PC-3 (cell line): ENCODE measurements around the gene FLVCR1.

Experiments
- EZH2 ChIP-seq: fragments of 300-600 bp; sonication (generic); IDR thresholded peaks from one replicate; pipeline ENCODE4 v1.6.1; 2017; ENCODE audit warnings: antibody characterized with exemption, mild to moderate bottlenecking, low read length; ENCODE audit not compliant: unreplicated experiment
- EZH2phosphoT487 ChIP-seq: fragments of 300-600 bp; sonication (generic); IDR thresholded peaks from 2 replicates; pipeline ENCODE4 v1.6.1; 2018; ENCODE audit warnings: mild to moderate bottlenecking, antibody characterized with exemption, low read length, borderline replicate concordance
- TF ChIP-seq, protein P1 (sequence below): fragments of 300-600 bp; sonication (generic); conservative IDR thresholded peaks from 2 replicates; pipeline ENCODE4 v1.5.1; 2017; ENCODE audit warnings: antibody characterized with exemption, low read depth, mild to moderate bottlenecking, low read length

DNA sequence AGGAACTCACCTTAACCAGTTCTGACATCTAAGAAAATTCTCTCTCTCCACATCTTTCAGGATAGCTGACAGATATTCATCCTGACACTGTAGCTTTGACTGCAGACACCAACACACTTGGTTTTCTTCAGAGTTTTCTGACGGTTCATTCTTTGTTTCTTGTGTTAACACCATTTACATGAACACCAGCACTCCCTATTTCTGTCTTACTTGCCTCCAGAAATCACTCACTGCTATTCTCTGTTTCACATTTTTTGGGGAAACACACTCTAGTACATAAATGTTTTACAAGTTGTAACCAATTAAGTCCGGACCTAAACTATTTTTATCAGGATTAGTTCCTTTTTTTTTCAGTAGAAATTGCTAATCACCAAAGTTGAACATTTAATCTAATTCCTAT, 15.4 kb downstream of the FLVCR1 start:
- TF ChIP-seq, protein P1, sequence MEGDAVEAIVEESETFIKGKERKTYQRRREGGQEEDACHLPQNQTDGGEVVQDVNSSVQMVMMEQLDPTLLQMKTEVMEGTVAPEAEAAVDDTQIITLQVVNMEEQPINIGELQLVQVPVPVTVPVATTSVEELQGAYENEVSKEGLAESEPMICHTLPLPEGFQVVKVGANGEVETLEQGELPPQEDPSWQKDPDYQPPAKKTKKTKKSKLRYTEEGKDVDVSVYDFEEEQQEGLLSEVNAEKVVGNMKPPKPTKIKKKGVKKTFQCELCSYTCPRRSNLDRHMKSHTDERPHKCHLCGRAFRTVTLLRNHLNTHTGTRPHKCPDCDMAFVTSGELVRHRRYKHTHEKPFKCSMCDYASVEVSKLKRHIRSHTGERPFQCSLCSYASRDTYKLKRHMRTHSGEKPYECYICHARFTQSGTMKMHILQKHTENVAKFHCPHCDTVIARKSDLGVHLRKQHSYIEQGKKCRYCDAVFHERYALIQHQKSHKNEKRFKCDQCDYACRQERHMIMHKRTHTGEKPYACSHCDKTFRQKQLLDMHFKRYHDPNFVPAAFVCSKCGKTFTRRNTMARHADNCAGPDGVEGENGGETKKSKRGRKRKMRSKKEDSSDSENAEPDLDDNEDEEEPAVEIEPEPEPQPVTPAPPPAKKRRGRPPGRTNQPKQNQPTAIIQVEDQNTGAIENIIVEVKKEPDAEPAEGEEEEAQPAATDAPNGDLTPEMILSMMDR = no peak
- no peak for TF ChIP-seq EZH2
- TF ChIP-seq EZH2phosphoT487 = no peak
